ENCODE data around the gene FOXE3. TPM values are rescaled to one million over a fixed set of nuclear protein-coding genes. Genes with fewer than 3 reads are reported as not detected.

The FOXE3 gene
- total RNA-seq, 1 experiment from 2014 or later, result 0.15 TPM

DNA sequence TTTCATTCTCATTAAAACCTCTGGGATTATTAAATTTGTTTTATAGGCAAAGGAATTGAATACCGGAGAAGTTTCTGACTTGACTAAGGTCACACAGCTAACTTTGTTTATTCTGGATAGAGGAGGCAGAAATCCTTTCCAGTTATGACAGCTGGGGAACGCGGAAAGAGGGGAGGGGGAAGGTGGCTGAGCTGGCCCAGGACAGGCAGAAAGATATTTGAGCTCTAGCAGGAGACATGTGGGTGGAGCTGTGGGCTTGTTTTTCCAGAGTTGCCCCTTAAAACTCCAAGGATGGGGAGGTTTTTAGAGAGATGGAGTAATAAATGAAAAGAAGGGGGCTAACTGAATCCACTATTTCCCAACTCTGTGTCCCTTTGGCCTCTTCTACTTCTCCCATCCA is 49.5 kb downstream of the FOXE3 start:
- no peak overlapping the region for H3K4me2 ChIP-seq (ENCODE audit: insufficient read depth, insufficient read length, low read length)
- H3T11ph ChIP-seq (ENCODE audit: low read length), result no peak overlapping the region
- H3K14ac ChIP-seq (ENCODE audit: insufficient read depth, low read length), result no peak overlapping the region
- H2BK5ac ChIP-seq (ENCODE audit: insufficient read length, low read length), result no peak overlapping the region
- H3K56ac ChIP-seq (ENCODE audit: insufficient read length, low read depth, low read length), result no peak overlapping the region
- no peak overlapping the region for H4K91ac ChIP-seq (ENCODE audit: insufficient read length, low read depth, low read length)
- no peaks in the 10 kb centered on the region for H3K79me2 ChIP-seq (ENCODE audit: insufficient read depth, low read length)
- peaks cover 54% of the 10 kb centered on the region for H3K27me3 Mint-ChIP-seq (ENCODE audit: low read depth)
- H3K27me3 ChIP-seq (ENCODE audit: insufficient read depth, low read length), result peaks cover 3% of the 10 kb centered on the region; the same call in 1 of the 2 replicates
- DNase-seq, result no peak
- no peak overlapping the region for H3K9ac ChIP-seq (ENCODE audit: extremely low read depth, insufficient read length, low read length)
- H3K18ac ChIP-seq (ENCODE audit: insufficient read length, low read depth, low read length), result no peak overlapping the region
- no peaks in the 10 kb centered on the region for H3K36me3 Mint-ChIP-seq (ENCODE audit: insufficient read depth in 1 of 3, low read depth in 3 of 3)
- H4K8ac ChIP-seq (replicated peaks; ENCODE audit: insufficient read length, low read depth, low read length), result no peak overlapping the region
- H3K27ac ChIP-seq (ENCODE audit: insufficient read length, low read depth, low read length), result no peak overlapping the region
- H3K9me3 ChIP-seq (ENCODE audit: control insufficient read depth, low read depth, low read length), result no peaks in the 10 kb centered on the region
- no peak overlapping the region for H4K5ac ChIP-seq (ENCODE audit: insufficient read length, low read depth, low read length)
- no peak overlapping the region for H2BK120ac ChIP-seq (ENCODE audit: low read depth, low read length, poor library complexity, severe bottlenecking)
- H3K9me3 Mint-ChIP-seq, result no peaks in the 10 kb centered on the region; a peak in 1 of 5 replicates
- 0 out of 2 replicates have a peak, but pooled peaks cover 2% of the 10 kb centered on the region for H3K4me1 ChIP-seq (ENCODE audit: insufficient read depth, low read length)
- no peak overlapping the region for H3K4ac ChIP-seq (ENCODE audit: low read depth, low read length)
- no peak overlapping the region for H3K4me3 Mint-ChIP-seq
- H4K20me1 ChIP-seq (ENCODE audit: control insufficient read depth, insufficient read depth, insufficient read length), result no peaks in the 10 kb centered on the region
- TF ChIP-seq, protein P1, sequence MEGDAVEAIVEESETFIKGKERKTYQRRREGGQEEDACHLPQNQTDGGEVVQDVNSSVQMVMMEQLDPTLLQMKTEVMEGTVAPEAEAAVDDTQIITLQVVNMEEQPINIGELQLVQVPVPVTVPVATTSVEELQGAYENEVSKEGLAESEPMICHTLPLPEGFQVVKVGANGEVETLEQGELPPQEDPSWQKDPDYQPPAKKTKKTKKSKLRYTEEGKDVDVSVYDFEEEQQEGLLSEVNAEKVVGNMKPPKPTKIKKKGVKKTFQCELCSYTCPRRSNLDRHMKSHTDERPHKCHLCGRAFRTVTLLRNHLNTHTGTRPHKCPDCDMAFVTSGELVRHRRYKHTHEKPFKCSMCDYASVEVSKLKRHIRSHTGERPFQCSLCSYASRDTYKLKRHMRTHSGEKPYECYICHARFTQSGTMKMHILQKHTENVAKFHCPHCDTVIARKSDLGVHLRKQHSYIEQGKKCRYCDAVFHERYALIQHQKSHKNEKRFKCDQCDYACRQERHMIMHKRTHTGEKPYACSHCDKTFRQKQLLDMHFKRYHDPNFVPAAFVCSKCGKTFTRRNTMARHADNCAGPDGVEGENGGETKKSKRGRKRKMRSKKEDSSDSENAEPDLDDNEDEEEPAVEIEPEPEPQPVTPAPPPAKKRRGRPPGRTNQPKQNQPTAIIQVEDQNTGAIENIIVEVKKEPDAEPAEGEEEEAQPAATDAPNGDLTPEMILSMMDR (conservative IDR thresholded peaks at IDR 0.05), result no peak
- H3K23ac ChIP-seq (ENCODE audit: insufficient read length, low read depth, low read length), result no peak overlapping the region
- no peak overlapping the region for H2BK20ac ChIP-seq (ENCODE audit: low read depth, low read length, poor library complexity, severe bottlenecking)
- H3K27ac Mint-ChIP-seq, result no peak overlapping the region
- no peak overlapping the region for H2AFZ ChIP-seq (ENCODE audit: low read length)
- peaks cover 5 to 8% of the 10 kb centered on the region in 2 experiments for H3K4me1 Mint-ChIP-seq
- H3K79me1 ChIP-seq (ENCODE audit: insufficient read depth, low read depth, low read length, poor library complexity, severe bottlenecking), result no peaks in the 10 kb centered on the region
- WGBS (ENCODE audit: extremely low coverage, insufficient read length, low lambda C conversion rate), result no CpG with 5 or more reads among the region's 3 CpGs
- no peaks in the 10 kb centered on the region for H3K23me2 ChIP-seq (ENCODE audit: insufficient read length, low read depth, low read length, poor library complexity, severe bottlenecking)
- H2BK15ac ChIP-seq (ENCODE audit: low read depth, low read length), result no peak overlapping the region
- H2BK12ac ChIP-seq (ENCODE audit: insufficient read length, low read depth, low read length), result no peak overlapping the region
- no peak overlapping the region for H2AK5ac ChIP-seq (ENCODE audit: insufficient read length, low read length)

Other genes starting within 250 kb of the FOXE3 start
- gene PDZK1IP1, start 226.2 kb upstream of the FOXE3 start, total RNA-seq (2021), result not detected in 2 replicates
- gene TAL1, start 184.1 kb upstream of the FOXE3 start, total RNA-seq (2021), result 0.04 TPM in 1 of 2 replicates, not detected in the other
- 26.6 and 26.9 TPM in 2 replicates for gene STIL, start 102.1 kb upstream of the FOXE3 start, total RNA-seq (2021)
- 26.3 and 28.7 TPM in 2 replicates for gene CMPK1, start 82.5 kb upstream of the FOXE3 start, total RNA-seq (2021)
- gene FOXD2, start 21.8 kb downstream of the FOXE3 start, total RNA-seq (2021), result 0.07 TPM in 1 of 2 replicates, not detected in the other